ENCODE measurements around the gene LMLN. TPM values are rescaled to one million over a fixed set of nuclear protein-coding genes. Genes with fewer than 3 reads are reported as not detected.

The LMLN gene
- total and polyA plus RNA-seq, 2 of the 13 experiments (the other 11 are each of a cell fraction or from before 2014, with no cell fraction given), result 1.2 to 1.8 TPM

DNA sequence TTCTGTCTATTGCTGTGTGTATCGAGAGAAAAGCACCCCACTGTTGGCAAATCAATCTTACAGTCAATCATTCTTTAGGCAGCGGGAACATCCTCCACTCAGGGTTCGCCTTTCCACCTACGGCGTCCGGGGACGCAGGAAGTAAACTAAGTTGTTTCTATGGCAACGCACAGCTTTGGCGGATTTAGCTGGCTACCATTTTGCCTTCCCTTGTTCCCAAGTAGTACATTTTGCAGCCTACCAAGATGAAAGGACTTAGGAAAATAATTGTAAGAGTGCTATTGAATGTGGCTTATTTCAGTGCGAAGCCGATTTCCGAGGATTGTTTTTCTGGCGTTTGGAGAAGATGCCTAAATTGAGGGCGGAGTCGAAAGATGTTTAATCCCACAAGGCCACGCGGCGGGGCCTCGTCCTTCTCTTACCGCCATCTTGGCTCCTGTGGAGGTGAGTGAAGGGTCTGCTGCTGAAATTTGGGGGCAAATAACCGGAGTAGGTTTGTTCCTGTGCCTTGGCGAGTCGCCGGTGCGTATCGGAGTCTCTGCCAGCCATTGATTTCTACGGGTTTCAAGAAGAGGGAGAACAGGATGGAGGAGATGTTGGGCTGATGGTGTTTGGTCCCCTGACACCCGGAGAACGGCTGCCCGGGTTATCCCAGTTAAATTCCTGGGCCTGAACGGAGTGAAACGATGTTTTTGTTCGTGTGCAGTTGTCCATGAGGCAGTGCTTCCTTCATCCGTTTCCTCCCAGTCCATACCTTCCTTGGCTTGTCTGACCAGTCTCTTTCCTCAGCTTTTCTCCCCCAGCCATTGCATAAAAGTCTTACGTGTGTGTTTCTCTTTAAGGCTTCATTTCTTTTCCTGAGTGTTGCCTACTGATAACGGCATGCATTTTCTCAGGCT, 10.0 kb upstream of the LMLN start, which contains the start of gene RPL35A (continued):
- TF ChIP-seq RBFOX2 (IDR thresholded peaks at IDR 0.05; ENCODE audit: low read depth, low read length) (peak; percentile 73), EP300 (IDR thresholded peaks at IDR 0.05; ENCODE audit: low read depth in 2 of 2, low read length in 2 of 2) (no peak; a peak in 1 of 4 replicates), EP300 (CRISPR knock-in tag; IDR thresholded peaks at IDR 0.05; ENCODE audit: borderline replicate concordance) (0 out of 2 replicates have a peak, but pooled peaks have one; percentile 11), ZNF558 (CRISPR knock-in tag; IDR thresholded peaks at IDR 0.05; ENCODE audit: borderline replicate concordance) (peak; percentile 46; the same call in 1 of the 2 replicates), ARID2 (CRISPR knock-in tag; IDR thresholded peaks at IDR 0.05; ENCODE audit: borderline replicate concordance) (no peak), KLF6 (CRISPR knock-in tag; IDR thresholded peaks at IDR 0.05) (peak; percentile 86), POGZ (CRISPR knock-in tag; IDR thresholded peaks at IDR 0.05) (peak; percentile 60; the same call in 1 of the 2 replicates), MYPOP (CRISPR knock-in tag; IDR thresholded peaks at IDR 0.05) (no peak), NFRKB (IDR thresholded peaks at IDR 0.05) (peak; percentile 82), MEIS1 (CRISPR knock-in tag; IDR thresholded peaks at IDR 0.05; ENCODE audit: borderline replicate concordance) (peak; percentile 78), ZZZ3 (CRISPR knock-in tag; IDR thresholded peaks at IDR 0.05; ENCODE audit: borderline replicate concordance) (peak; percentile 97; the same call in 1 of the 2 replicates), PAWR (CRISPR knock-in tag; IDR thresholded peaks at IDR 0.05; ENCODE audit: borderline replicate concordance) (0 out of 2 replicates have a peak, but pooled peaks have one; percentile 19), SP140L (CRISPR knock-in tag; IDR thresholded peaks at IDR 0.05; ENCODE audit: borderline replicate concordance) (0 out of 2 replicates have a peak, but pooled peaks have one; percentile 48), POGK (CRISPR knock-in tag; conservative IDR thresholded peaks at IDR 0.05) (peak; percentile 10; the same call in 1 of the 2 replicates), FOXK1 (CRISPR knock-in tag; IDR thresholded peaks at IDR 0.05; ENCODE audit: borderline replicate concordance, low read depth) (peak; percentile 63; the same call in 1 of the 2 replicates), BHLHE40 (IDR thresholded peaks at IDR 0.05; ENCODE audit: low read length) (no peak)
- TF ChIP-seq, protein P1, sequence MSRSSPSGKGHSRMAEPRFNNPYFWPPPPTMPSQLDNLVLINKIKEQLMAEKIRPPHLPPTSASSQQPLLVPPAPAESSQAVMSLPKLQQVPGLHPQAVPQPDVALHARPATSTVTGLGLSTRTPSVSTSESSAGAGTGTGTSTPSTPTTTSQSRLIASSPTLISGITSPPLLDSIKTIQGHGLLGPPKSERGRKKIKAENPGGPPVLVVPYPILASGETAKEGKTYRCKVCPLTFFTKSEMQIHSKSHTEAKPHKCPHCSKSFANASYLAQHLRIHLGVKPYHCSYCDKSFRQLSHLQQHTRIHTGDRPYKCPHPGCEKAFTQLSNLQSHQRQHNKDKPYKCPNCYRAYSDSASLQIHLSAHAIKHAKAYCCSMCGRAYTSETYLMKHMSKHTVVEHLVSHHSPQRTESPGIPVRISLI (CRISPR knock-in tag; IDR thresholded peaks at IDR 0.05; ENCODE audit: borderline replicate concordance), result no peak
- TF ChIP-seq, protein P2, sequence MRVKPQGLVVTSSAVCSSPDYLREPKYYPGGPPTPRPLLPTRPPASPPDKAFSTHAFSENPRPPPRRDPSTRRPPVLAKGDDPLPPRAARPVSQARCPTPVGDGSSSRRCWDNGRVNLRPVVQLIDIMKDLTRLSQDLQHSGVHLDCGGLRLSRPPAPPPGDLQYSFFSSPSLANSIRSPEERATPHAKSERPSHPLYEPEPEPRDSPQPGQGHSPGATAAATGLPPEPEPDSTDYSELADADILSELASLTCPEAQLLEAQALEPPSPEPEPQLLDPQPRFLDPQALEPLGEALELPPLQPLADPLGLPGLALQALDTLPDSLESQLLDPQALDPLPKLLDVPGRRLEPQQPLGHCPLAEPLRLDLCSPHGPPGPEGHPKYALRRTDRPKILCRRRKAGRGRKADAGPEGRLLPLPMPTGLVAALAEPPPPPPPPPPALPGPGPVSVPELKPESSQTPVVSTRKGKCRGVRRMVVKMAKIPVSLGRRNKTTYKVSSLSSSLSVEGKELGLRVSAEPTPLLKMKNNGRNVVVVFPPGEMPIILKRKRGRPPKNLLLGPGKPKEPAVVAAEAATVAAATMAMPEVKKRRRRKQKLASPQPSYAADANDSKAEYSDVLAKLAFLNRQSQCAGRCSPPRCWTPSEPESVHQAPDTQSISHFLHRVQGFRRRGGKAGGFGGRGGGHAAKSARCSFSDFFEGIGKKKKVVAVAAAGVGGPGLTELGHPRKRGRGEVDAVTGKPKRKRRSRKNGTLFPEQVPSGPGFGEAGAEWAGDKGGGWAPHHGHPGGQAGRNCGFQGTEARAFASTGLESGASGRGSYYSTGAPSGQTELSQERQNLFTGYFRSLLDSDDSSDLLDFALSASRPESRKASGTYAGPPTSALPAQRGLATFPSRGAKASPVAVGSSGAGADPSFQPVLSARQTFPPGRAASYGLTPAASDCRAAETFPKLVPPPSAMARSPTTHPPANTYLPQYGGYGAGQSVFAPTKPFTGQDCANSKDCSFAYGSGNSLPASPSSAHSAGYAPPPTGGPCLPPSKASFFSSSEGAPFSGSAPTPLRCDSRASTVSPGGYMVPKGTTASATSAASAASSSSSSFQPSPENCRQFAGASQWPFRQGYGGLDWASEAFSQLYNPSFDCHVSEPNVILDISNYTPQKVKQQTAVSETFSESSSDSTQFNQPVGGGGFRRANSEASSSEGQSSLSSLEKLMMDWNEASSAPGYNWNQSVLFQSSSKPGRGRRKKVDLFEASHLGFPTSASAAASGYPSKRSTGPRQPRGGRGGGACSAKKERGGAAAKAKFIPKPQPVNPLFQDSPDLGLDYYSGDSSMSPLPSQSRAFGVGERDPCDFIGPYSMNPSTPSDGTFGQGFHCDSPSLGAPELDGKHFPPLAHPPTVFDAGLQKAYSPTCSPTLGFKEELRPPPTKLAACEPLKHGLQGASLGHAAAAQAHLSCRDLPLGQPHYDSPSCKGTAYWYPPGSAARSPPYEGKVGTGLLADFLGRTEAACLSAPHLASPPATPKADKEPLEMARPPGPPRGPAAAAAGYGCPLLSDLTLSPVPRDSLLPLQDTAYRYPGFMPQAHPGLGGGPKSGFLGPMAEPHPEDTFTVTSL (CRISPR knock-in tag; IDR thresholded peaks at IDR 0.05; ENCODE audit: borderline replicate concordance), result 0 out of 2 replicates have a peak, but pooled peaks have one; percentile 9

Data from HepG2 (cell line).